Keratinocyte (primary cell): ENCODE measurements around the gene PAX8. TPM values are rescaled to one million over a fixed set of nuclear protein-coding genes. Genes with fewer than 3 reads are reported as not detected.

Experiments
- DNase-seq: peaks from one replicate; pipeline ENCODE4 v3.0.0-alpha.2; 2011; ENCODE audit warnings: low read depth, missing footprints, low spot score
- FAIRE-seq: peaks from 2 replicates; lab custom pipeline; 2011; peaks lifted over from hg19 to GRCh38; lab: Jason Lieb, UNC
- H2AFZ ChIP-seq: 2 replicates; pipeline ENCODE4 v1.6.0; 2012; ENCODE audit warnings: low read length, control low read depth, inconsistent platforms; ENCODE audit not compliant: control insufficient read depth
- H3K27ac ChIP-seq: 2 replicates; pipeline ENCODE4 v1.5.1; 2011; ENCODE audit warnings: low read length; ENCODE audit not compliant: control insufficient read depth, insufficient read depth
- H3K27me3 ChIP-seq: 3 replicates; pipeline ENCODE4 v1.6.0; 2011; ENCODE audit warnings: low read length; ENCODE audit not compliant: control insufficient read depth, insufficient read depth; ENCODE audit errors: extremely low read depth
- H3K36me3 ChIP-seq, 2 experiments: 2 replicates in 1 of 2; 3 replicates in 1 of 2; pipeline ENCODE4 v1.5.1; 2011; ENCODE audit warnings: low read length in 2 of 2, mild to moderate bottlenecking in 1 of 2; ENCODE audit not compliant: control insufficient read depth in 2 of 2, insufficient read depth in 2 of 2; ENCODE audit errors: extremely low read depth in 1 of 2
- H3K4me1 ChIP-seq: 3 replicates; pipeline ENCODE4 v1.5.1; 2011; ENCODE audit warnings: low read length; ENCODE audit not compliant: control insufficient read depth, insufficient read depth; ENCODE audit errors: extremely low read depth
- H3K4me2 ChIP-seq: 3 replicates; pipeline ENCODE4 v1.6.0; 2011; ENCODE audit warnings: low read depth, low read length; ENCODE audit not compliant: control insufficient read depth, insufficient read depth; ENCODE audit errors: extremely low read depth
- H3K4me3 ChIP-seq, 3 experiments: fragments of 200-600 bp in 1 of 3; sonication (generic) in 1 of 3; 2 replicates in 2 of 3; 3 replicates in 1 of 3; pipeline ENCODE4 v1.5.1; 2011 to 2016; ENCODE audit warnings: low read length in 3 of 3, mild to moderate bottlenecking in 3 of 3, control low read depth in 2 of 3, inconsistent platforms in 1 of 3, low read depth in 1 of 3, mixed read lengths in 1 of 3, mixed run types in 1 of 3, moderate library complexity in 1 of 3; ENCODE audit not compliant: control insufficient read depth in 2 of 3, insufficient read depth in 2 of 3; ENCODE audit errors: extremely low read depth in 1 of 3
- H3K79me2 ChIP-seq: 2 replicates; pipeline ENCODE4 v1.6.0; 2012; ENCODE audit warnings: low read length; ENCODE audit not compliant: control insufficient read depth, insufficient read depth
- H3K9ac ChIP-seq: 3 replicates; pipeline ENCODE4 v1.6.0; 2011; ENCODE audit warnings: low read length; ENCODE audit not compliant: control insufficient read depth, insufficient read depth; ENCODE audit errors: extremely low read depth
- H3K9me1 ChIP-seq: 3 replicates; pipeline ENCODE4 v1.6.0; 2011; ENCODE audit warnings: low read length; ENCODE audit not compliant: control insufficient read depth, insufficient read depth; ENCODE audit errors: extremely low read depth
- H3K9me3 ChIP-seq: 2 replicates; pipeline ENCODE4 v1.5.1; 2012; ENCODE audit warnings: low read depth, low read length; ENCODE audit not compliant: control insufficient read depth
- H4K20me1 ChIP-seq: 3 replicates; pipeline ENCODE4 v1.6.0; 2011; ENCODE audit warnings: low read length; ENCODE audit not compliant: control insufficient read depth, insufficient read depth; ENCODE audit errors: extremely low read depth
- CTCF ChIP-seq, 3 experiments: IDR thresholded peaks in 1 of 3; conservative IDR thresholded peaks in 1 of 3; optimal IDR thresholded peaks in 1 of 3; 2 replicates in 2 of 3; 3 replicates in 1 of 3; pipeline versions ENCODE3 to v1.5.1; 2011; ENCODE audit warnings: low read length in 3 of 3, mild to moderate bottlenecking in 3 of 3, moderate library complexity in 2 of 3, control low read depth in 1 of 3, inconsistent platforms in 1 of 3; ENCODE audit not compliant: insufficient read depth in 2 of 3; ENCODE audit errors: extremely low read depth in 1 of 3
- EZH2 ChIP-seq: IDR thresholded peaks from one replicate; pipeline ENCODE4 v1.6.1; 2012; ENCODE audit warnings: inconsistent platforms, mild to moderate bottlenecking, low read length, moderate library complexity
- dilution Hi-C: fragments of 300-500 bp; cut with MboI; formaldehyde crosslinking; loops from one replicate; pipeline ENCODE4 v1.7.0; 2020; ENCODE audit warnings: low sequenced_read_pairs; ENCODE audit not compliant: extremely low pct_ligation_motif_present
- polyA plus RNA-seq, 5 experiments: library from polyadenylated mRNA; depleted of rRNA in 3 of 5; stranded (reverse) in 3 of 5; stranded (forward) in 1 of 5; unstranded in 1 of 5; fragments of >200 nt; gene quantifications; 1 replicate in 1 of 5; 2 replicates in 3 of 5; 3 replicates in 1 of 5; pipeline versions ENCODE4 v1.2.1 to v1.2.3, GENCODE V29; 2011 to 2012; ENCODE audit warnings: missing spikeins in 2 of 5, low read depth in 1 of 5, low replicate concordance in 1 of 5

Gene PAX8
- polyA plus RNA-seq, 1 donor (not counting 4 experiments of a cell fraction or from before 2014, with no cell fraction given), result 3.4 TPM

GRCh38 chr2:113179446-113180045 lies 99.2 kb downstream of the PAX8 start:
- FAIRE-seq (no peak), DNase-seq (no peak)
- Histone ChIP-seq H4K20me1 (no peaks in the 10 kb centered on the region), H2AFZ (no peak overlapping the region), H3K4me1 (peaks cover 4% of the 10 kb centered on the region), H3K4me2 (no peak overlapping the region), H3K9ac (no peak overlapping the region), H3K9me1 (no peaks in the 10 kb centered on the region), H3K9me3 (no peaks in the 10 kb centered on the region), H3K27me3 (no peaks in the 10 kb centered on the region), H3K4me3 (no peak overlapping the region), H3K79me2 (no peaks in the 10 kb centered on the region), H3K36me3 (peaks cover 0 to 5% of the 10 kb centered on the region in 2 experiments), H3K27ac (no peak overlapping the region)
- TF ChIP-seq EZH2, result no peak
- dilution Hi-C loops, result no loop called here

GRCh38 chr2:113178891-113179290 lies 99.8 kb downstream of the PAX8 start:
- TF ChIP-seq CTCF (optimal IDR thresholded peaks at IDR 0.05 in 1 of 3, IDR thresholded peaks at IDR 0.05 in 1 of 3, conservative IDR thresholded peaks at IDR 0.05 in 1 of 3; ENCODE audit: extremely low read depth in 1 of 3, insufficient read depth in 2 of 3, low read length in 3 of 3), result no peak
- no peak for TF ChIP-seq EZH2
- H3K9ac ChIP-seq, result no peak overlapping the region
- no peak overlapping the region for H3K4me3 ChIP-seq
- H3K27ac ChIP-seq, result no peak overlapping the region
- no peak overlapping the region for H3K4me2 ChIP-seq
- no peaks in the 10 kb centered on the region for H4K20me1 ChIP-seq
- H3K36me3 ChIP-seq, result peaks cover 0 to 5% of the 10 kb centered on the region in 2 experiments
- H3K4me1 ChIP-seq, result peaks cover 4% of the 10 kb centered on the region
- FAIRE-seq (no peak), DNase-seq (no peak)
- no peaks in the 10 kb centered on the region for H3K27me3 ChIP-seq
- dilution Hi-C loops, result no loop called here
- H3K9me1 ChIP-seq, result no peaks in the 10 kb centered on the region
- no peaks in the 10 kb centered on the region for H3K79me2 ChIP-seq
- no peak overlapping the region for H2AFZ ChIP-seq
- H3K9me3 ChIP-seq, result no peaks in the 10 kb centered on the region
